Measurements from ENCODE around the gene MERTK.
"Not testable (repeated sequence)": the region's sequence is repeated elsewhere in the genome, so short reads cannot be mapped to it uniquely, and the experiment has no call there.

MERTK gene

DNA sequence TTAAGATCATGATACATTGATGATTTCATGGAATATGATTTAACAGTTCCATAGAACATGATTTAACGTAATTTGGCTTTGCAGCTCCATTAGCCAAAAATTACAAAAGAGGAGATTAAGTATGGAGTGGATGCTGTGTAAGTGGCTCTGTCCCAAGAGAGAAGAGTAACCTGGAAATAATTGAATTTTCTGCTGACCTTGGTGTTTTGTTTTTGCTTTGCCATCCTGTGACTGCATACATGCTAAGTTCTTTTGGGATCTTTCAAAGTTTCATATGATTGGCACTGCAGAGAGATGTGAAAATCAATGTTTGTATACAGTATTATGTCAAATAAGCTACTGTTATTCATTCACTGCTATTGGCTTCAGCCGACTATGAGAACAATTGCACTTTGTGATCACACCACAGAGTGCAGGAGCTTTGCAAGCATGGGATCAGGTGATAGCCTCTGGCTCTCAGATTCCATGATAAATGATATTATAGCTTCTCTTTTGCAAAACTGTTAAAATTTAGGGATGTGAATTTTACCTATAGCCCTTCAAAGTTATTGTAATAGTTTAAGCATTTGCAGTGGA is 110.6 kb downstream of the MERTK start:
- DNase-seq (ENCODE audit: low read depth, low spot score), result no peak

DNA sequence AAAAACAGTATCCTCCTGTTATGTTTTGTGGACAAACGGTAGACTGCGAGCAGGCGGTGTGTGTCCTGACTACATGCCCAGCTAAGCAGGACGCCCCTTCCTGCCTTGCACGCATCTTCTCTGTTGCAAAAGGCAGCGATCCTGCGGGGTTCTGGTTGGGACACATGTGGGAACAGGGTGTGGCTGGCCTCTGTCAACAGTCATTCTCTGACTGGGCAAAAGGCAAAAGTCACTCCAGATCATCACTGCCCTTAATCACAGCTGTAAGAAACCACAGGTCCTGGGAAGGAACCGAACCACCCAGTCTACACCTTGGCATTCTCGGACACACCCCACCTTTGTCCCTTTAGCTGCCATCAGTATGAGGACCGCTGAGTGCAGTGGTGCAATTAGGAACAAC is 112.3 kb downstream of the MERTK start:
- no peak for DNase-seq (ENCODE audit: low read depth, low spot score)

DNA sequence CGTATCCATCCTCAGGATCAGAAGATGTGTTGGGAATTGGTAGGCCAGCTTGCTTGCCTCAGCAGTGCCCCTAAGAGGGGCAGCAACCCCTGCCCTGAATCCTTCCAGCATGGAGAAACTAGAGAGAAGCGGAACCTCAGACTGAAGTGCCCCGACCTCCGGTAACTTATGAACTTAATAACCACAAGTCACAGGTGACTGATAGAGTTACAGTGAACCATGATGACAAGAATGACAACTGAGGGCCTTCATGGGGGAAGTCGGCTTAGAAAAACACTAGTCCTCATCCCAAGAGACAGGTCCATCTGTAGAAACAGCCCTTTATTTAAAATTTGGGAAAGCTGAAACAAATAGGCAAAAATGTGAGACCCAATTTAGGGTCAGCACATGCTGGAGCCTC is 114.1 kb downstream of the MERTK start:
- no peak for DNase-seq (ENCODE audit: low read depth, low spot score)

DNA sequence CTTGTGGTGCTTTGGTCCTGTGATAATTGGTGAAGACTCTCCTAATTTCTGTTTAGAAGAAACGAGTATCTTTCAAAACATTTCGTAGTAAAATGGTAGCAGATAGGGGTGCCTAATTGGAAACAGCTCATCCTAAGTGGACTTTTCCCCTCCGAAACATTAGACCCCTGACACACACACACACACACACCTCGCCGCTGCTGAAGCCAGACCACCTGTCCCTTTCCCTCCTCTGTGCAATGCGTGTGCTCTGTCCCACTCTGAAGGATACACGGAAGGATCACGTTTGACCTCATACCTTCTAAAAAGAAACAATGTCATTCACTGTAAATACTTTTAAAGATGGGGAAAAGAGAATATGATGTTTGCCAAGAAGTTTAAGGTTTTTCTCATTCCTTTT is 120.4 kb downstream of the MERTK start:
- no peak for DNase-seq (ENCODE audit: low read depth, low spot score)

DNA sequence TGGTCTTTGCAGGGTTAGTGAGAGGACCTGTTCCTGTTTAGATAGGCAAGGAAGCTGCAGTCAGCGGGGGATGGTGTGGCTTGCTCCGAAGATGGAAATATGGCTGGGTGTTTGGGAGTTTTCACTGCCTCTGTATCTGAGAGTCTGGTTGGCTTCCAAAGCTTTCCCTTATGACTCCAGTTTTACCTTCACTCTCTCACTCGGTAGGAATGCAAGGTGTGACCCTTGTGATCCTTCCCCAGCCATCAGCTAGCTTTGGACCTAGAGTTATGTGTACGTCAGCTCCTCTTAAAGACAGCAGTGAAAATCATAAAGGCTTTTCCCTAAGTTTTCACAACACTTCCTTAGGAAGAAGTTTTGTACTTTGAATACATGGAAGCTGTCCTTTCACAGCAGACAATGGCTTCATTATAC is 121.2 kb downstream of the MERTK start:
- no peak for DNase-seq (ENCODE audit: low read depth, low spot score)

DNA sequence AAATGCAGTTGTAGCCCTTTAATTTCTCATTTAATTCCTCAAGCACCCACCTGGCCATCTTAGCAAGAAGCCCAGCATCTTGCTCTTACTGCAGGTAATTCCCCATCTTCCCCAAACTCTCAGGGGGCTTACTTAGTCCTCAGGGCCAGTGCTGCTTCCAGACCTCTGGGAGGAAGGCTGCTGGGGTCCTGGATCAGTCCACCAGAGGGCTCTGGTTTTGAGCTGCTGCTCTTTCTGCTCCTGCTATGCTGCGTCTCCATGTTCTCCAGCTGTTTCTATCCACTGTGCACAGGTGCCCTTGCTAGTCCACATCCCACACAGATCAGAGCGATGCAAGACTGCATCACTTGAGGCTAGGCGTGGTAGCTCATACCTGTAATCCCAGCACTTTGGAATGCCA is 122.2 kb downstream of the MERTK start:
- no peak for DNase-seq (ENCODE audit: low read depth, low spot score)

DNA sequence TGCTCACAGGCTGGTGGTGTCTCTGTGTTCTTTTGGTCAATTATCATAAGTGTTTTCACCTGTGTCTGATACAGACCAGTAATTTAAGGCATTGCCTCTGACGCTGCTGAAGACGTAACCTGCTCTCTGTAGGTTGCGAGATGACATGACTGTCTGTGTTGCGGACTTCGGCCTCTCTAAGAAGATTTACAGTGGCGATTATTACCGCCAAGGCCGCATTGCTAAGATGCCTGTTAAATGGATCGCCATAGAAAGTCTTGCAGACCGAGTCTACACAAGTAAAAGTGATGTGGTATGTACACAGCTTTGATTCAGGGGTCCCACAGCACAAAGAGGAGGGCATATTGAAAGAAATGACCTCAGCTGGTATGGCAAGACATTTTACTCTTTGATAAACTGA is 122.9 kb downstream of the MERTK start:
- DNase-seq (ENCODE audit: low read depth, low spot score), result no peak

DNA sequence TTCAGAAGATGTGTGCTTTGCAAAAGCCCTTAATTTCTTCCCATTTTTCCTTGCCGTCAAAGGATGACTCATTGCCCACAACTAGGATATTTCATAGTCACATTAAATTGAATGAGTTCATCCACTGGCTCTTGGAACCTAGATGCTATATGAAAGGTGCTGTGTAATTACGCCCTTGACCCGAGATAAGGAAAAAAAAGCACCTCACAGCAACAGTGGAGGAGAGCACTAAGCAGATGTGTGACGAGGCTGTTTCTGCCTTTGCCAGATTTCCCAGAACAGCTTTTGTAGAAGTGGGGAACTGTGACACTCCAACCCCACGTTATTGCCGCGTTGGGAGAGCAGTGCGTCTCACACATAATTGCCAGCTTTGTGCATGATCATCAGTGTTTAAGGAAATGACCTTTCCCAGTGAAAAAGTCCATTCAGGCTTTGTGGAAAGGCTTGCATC is 123.4 kb downstream of the MERTK start:
- no peak for DNase-seq (ENCODE audit: low read depth, low spot score)

DNA sequence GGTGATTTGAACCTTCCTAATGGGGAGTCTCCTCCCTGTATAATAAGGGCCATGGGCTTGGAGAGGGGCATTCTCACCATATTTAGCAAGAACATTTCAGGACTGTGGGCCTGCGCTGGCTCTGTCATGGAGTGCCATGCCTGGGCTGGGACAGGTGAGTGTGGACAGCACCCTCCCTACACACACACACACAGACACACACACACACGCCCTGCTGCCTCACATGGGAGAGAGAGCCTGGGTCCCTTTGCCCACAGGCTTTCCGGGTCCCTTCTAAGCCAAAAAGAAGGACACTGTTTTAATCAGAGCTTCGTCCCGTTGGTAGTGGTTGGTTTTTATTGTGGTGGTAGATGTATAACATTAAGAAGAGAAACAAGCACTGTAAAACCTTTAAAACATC is 125.3 kb downstream of the MERTK start:
- DNase-seq (ENCODE audit: low read depth, low spot score), result no peak

DNA sequence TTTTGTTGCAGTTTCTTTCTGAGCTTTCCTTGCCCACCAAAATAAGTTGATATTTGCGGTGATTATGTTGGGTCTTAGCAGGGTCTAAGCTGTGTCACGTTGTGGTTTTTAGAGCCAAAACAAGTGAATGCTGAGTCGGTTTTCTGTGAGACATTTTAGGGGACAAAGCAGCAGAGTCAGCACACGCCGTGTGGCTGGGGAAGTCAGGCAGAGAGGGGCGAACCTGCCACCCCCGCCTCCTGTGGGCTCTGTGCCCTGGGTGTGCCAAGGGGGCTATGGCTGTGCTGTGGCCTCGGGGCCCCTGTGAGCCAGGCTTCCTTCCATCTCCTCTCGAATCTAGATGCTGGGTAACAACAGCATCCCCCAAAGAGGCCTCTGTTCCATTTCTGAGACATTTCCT is 125.8 kb downstream of the MERTK start:
- no peak for DNase-seq (ENCODE audit: low read depth, low spot score)

DNA sequence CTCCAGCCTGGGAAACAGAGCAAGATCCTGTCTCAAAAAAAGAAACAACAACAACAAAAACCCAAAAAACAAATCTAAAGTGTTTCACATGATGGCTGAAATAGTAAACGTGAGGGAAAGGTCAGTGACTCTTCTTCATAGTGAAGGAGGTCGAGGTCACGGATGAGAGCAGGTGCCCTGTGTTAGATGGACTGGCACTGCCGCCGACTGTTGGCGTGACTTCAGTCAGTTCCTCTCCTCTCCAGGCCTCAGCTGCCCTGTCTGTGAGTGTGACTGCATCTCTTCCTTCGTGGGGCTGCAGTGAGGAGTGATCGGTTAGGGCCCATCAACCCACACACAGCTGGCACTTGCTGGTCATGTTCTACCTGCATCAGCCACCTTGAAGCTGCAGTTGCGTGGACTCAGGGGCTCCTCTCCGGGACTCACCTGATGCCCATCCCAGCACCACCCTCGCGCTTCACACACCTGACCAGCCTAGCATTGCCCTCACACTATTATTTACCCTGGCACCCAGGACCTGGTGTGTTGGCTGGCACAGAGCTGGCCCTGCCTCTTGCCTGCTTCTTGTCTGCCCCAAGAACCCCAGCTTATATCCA is 126.6 kb downstream of the MERTK start:
- DNase-seq (ENCODE audit: low read depth, low spot score), result no peak

DNA sequence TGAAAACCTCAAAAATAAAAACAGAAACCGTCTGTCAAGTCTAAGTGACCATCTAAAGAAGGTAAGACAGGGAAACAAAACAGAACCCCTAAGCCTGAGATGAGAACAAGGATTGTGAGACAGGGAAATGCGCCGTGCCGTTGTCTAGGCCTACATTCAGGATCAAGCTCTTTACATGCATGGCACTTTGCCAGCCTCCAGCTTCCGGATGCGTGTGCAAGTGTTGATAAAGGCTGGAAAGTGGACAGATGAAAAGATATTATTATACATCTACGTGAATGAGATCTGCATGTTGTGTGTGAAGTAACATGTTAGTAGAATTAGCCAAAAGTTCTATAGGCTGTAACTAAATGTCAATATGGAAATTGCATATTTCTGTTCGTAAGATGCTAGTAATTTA is 128.1 kb downstream of the MERTK start:
- DNase-seq (ENCODE audit: low read depth, low spot score), result no peak

DNA sequence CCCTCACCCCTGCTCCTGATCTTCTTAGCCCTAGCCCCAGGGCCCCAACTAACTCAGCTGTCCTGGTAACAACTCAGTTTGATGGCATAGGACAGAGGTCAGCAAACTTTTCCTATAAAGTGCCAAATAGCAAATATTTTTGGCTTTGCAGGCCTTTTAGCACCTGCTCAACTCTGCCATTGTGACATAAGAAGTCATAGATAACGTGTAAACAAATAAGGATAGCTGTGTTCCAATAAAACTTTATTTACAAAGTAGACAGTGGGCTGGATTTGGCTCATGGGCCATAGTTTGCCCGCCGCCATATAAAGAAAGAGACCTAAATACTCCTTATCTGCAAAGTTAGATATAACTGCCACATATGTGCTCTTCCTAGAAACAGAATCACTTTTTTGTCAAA is 129.4 kb downstream of the MERTK start:
- no peak for DNase-seq (ENCODE audit: low read depth, low spot score)

DNA sequence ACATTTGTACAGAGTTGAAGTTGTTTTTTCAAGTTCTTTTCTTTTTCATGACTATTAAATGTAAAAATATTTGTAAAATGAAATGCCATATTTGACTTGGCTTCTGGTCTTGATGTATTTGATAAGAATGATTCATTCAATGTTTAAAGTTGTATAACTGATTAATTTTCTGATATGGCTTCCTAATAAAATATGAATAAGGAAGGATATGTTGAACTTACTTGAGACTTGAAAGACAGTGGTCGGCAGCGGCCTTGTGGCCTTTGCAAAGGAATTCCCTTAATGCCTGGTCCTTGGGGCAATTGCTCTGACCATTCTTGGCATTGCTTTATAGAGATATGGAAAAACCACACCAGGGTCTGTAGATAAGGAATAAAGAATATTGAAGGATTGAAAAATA is 130.8 kb downstream of the MERTK start:
- DNase-seq (ENCODE audit: low read depth, low spot score), result no peak

DNA sequence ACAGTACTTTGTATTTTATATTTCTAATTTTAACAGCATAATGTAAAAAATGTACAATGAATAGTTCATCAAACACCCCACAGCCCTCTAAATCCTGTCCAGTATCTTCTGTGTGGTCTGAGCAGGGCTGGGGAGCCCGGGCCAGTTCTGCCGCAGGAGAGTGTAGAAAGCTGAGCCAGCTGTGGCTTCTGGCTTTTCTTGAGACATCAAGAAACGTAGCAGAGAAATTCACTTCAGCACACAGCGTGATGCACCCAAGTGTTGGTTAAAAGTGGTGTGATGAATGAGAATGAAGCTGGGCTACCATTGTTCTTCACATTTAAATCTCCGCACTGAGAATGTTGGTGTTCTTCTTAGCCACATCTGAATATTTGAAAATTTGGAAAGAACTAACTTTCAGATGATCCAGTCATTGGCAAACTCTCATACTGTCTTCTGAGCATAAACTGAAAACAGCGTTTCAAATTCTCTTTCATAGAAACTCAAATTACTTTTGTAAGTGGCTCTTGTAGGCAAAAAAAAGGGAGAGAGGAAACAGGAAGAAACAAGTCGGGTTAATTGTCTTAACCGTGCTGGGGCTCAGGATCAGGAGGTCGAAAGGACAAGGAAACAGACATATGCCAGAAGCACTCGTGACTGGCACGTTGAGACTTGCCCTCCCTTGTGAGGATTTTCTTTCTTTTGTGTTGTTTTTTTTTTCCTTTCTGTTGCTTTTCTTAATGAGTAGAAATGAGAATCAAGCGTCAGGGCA is 133.2 kb downstream of the MERTK start:
- DNase-seq (ENCODE audit: low read depth, low spot score), result no peak

DNA sequence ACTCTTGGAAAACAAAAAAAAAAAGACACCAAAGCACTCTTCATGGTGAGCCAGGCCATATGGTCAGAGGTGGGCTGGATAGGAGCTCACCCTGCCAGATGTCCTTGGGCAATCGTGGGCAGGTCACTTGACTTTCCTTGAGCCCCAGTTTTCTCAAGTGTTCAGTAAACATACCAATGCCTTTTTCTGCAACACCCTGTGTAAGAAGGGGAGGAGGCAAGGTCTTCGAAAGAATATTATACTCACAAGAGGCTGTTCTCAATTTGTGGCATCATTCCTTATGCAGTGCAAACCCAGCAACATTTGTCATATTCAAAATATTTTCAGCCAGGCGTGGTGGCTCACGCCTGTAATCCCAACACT is 133.8 kb downstream of the MERTK start:
- no peak for DNase-seq (ENCODE audit: low read depth, low spot score)

DNA sequence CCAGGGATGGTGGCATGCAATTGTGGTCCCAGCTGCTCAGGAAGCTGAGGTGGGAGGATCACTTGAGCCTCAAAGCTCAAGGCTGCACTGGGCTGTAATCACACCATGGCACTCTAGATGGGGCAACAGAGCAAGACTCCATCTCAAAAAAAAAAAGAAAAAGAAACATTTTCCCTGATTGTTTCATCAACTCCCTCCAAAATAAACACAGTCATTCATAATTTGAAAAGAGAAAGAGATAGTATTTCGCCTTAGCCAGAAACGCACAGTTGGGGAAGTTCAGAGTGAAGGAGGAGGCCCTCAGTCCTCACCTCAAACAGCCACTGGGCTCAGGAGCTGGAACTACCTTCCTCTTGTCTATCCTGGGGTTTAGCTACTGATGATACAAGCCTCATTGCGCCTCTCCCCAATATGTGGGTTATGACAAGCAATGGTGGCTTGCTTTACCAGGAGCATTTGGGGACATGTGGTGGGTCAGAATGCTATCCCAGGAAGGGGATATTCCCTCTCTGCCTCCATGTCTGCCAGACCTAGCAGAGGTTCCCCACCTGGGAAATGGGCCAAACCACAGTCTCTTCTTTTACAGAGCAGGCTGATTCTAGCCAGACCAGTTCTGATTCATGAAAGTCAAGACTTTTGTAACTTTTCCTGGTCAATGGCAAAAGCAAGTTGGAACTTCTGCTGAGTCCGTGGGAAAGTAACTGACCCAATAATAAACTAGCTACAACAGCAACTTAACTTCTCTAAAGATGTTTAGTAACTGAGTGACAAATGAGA is 134.5 kb downstream of the MERTK start:
- no peak for DNase-seq (ENCODE audit: low read depth, low spot score)

DNA sequence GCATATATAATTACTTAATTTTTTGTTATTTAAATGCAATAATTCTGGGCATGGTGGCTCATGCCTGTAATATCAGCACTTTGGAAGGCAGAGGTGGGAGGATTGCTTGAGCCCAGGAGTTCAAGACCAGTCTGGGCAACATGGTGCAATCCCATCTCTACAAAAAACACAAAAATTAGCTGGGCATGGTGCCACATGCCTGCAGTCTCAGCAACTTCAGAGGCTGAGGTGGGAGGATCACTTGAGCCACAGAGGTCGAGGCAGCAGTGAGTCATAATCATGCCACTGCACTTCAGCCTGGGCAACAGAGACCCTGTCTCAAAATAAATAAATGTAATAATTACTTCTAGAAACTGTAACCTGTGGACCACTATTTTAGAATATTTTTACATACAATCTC is 135.2 kb downstream of the MERTK start:
- DNase-seq (ENCODE audit: low read depth, low spot score), result no peak

DNA sequence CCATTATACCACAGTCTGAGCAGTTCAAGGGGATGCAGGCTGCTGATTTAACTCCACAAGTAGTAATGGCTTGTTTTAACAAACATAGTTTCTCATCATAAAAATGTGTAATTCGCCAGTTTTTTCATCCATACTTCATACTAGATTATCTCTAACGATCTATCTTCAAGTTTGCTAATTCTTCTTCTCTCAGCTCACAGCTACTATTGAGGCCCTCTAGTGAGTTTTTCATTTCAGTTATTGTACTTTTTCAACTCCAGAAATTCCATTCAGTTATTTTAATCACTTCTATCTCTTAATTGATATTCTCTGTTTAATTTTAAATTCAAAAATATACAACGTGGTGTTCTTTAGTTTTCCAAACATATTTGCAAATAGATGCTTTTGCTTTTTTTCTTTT is 136.5 kb downstream of the MERTK start:
- DNase-seq (ENCODE audit: low read depth, low spot score), result no peak

DNA sequence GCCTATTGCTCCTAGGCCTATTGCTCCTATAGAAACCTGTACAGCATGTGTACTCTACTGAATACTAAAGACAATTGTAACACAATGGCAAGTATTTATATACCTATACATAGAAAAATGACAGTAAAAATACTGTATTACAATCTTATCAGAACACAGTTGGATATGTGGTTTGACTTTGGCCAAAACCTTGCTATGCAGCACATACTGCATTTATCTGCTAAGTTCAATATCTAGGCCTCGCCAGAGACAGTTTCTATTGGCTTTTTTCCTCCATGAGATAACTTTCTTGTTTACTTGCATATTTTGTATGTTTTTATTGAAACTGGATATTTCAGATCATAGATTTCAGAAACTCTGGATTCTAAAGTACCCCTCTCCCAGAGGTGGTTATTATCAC is 137.4 kb downstream of the MERTK start:
- no peak for DNase-seq (ENCODE audit: low read depth, low spot score)

DNA sequence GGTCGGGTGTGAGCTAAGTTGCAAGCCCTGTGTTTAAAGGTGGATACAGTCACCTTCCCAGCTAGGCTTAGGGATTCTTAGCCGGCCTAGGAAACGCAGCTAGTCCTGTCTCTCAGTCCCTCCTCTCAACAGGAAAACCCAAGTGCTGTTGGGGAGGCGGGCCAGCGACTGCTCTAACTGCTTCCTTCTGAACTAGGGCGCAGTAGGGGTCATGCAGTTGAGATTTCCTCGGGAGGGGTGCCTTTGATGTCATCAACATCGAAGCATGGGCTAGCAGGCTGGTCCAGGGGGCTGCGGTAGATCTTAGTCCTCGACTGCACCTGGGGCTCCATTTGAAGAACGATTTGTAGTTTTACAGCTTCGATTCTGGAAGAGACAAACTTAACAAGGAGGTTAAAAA is 141.1 kb downstream of the MERTK start:
- not testable (repeated sequence) for DNase-seq (ENCODE audit: low read depth, low spot score)

DNA sequence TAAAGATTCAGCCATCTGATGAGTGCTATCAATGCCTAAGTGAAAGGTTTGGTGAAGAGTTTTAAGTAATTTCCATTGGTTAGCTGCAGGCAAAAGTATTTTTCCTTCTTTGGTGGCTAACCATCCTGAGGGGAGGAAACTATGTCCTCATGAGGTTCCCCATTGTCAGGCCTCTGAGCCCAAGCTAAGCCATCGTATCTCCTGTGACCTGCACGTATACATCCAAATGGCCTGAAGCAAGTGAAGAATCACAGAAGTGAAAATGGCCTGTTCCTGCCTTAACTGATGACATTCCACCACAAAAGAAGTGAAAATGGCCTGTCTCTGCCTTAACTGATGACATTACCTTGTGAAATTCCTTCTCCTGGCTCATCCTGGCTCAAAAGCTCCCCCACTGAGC is 141.7 kb downstream of the MERTK start:
- DNase-seq (ENCODE audit: low read depth, low spot score), result not testable (repeated sequence)

DNA sequence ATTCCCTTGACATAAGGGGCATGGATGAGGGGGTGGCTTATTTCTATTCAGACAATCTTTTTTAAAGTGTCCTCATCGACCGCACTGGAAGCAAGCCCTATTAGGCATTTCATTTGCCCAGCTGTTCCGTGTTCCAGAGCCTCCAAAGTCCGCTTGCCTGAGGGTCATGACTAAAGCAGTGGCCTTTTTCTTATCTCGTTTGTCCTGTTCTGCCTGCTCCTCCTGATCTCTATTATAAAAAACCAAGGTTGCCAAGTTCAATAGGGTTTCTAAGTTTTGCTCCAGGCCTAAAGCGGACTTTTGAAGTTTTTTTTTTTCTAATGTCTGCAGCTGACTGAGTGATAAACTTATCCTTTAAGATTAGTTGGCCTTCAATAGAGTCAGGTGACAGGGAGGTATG is 143.1 kb downstream of the MERTK start:
- not testable (repeated sequence) for DNase-seq (ENCODE audit: low read depth, low spot score)
